ENCODE results near the gene NPAS3.

DNA sequence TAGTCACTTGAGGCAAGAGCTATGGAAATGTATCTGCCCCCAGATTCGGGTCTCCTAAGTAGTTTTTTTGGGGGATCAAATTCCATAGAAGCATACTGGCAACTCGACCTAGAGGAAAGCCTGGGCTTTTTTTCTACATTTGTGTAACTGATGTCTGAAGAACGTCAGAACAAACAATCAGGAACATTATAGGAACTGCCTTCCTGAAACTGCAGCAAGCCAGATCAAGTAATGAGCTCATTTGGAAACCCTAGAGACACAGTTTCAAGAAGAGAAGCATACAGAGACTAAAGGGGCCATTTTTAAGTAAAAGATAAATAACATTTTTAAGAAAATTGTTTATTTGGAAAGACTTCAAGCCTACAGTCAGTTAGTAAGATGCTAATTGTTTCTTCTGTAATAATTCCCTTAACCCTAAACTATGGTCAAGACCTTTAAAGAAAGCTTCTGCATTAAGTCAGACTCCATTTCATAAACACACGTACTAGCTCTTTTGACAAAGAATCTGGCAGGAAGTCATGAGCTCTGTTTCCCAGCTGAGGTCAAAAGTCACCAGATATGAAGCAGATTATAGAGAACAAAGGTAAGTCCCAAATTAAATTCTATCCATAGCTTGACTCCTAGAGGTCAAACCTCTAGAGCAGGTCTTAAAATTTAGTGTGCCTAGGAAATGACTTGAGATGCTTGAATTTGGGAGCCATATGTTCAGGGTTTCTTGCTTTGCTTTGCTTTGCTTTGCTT, 899.4 kb downstream of the NPAS3 start:
- TF ChIP-seq, protein P1, sequence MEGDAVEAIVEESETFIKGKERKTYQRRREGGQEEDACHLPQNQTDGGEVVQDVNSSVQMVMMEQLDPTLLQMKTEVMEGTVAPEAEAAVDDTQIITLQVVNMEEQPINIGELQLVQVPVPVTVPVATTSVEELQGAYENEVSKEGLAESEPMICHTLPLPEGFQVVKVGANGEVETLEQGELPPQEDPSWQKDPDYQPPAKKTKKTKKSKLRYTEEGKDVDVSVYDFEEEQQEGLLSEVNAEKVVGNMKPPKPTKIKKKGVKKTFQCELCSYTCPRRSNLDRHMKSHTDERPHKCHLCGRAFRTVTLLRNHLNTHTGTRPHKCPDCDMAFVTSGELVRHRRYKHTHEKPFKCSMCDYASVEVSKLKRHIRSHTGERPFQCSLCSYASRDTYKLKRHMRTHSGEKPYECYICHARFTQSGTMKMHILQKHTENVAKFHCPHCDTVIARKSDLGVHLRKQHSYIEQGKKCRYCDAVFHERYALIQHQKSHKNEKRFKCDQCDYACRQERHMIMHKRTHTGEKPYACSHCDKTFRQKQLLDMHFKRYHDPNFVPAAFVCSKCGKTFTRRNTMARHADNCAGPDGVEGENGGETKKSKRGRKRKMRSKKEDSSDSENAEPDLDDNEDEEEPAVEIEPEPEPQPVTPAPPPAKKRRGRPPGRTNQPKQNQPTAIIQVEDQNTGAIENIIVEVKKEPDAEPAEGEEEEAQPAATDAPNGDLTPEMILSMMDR (IDR thresholded peaks at IDR 0.05), result no peak
- no peak for TF ChIP-seq POLR2A (IDR thresholded peaks at IDR 0.05)
